SK-N-SH (cell line): ENCODE results near the gene ACAP1. TPM values are rescaled to one million over a fixed set of nuclear protein-coding genes. Genes with fewer than 3 reads are reported as not detected.

ENCODE experiments used
- CTCF ChIA-PET: fragments of 300-600, 350-600 bp; formaldehyde crosslinking; extraction: SDS; loops from one replicate; lab custom pipeline; 2021; lab: Yijun Ruan, JAX
- POLR2A ChIA-PET: fragments of 350-600 bp; sonication (Branson Sonifier 250); formaldehyde crosslinking; extraction: SDS; loops from one replicate; lab custom pipeline; 2020; ENCODE audit warnings: antibody characterized with exemption, inconsistent platforms; lab: Yijun Ruan, JAX
- DNase-seq: peaks from one replicate; pipeline ENCODE4 v3.0.0; 2012
- H2AFZ ChIP-seq: fragments of 200-600 bp; sonication (generic); 2 replicates; pipeline ENCODE4 v1.8.1; 2016; ENCODE audit warnings: antibody characterized with exemption, mild to moderate bottlenecking, low read depth
- H3F3A ChIP-seq: fragments of 200-600 bp; sonication (generic); replicated peaks from 2 replicates; pipeline ENCODE3; 2016; ENCODE audit warnings: antibody characterized with exemption, mild to moderate bottlenecking; ENCODE audit not compliant: insufficient read depth
- H3K27ac ChIP-seq, 2 experiments: fragments of 200-500 bp in 1 of 2; fragments of 200-600 bp in 1 of 2; sonication (Bioruptor generic) in 1 of 2; sonication (generic), shearing (Covaris generic) in 1 of 2; 2 replicates each; pipeline versions ENCODE4 v1.5.1 to v1.6.1; 2014 to 2016; ENCODE audit warnings: low read depth in 2 of 2, inconsistent platforms in 1 of 2, low read length in 1 of 2, mild to moderate bottlenecking in 1 of 2, mixed read lengths in 1 of 2
- H3K27me3 ChIP-seq: fragments of 200-600 bp; sonication (generic), shearing (Covaris generic); 2 replicates; pipeline ENCODE4 v1.6.1; 2016; ENCODE audit warnings: mixed run types; ENCODE audit not compliant: insufficient read depth
- H3K36me3 ChIP-seq, 2 experiments: fragments of 200-500 bp in 1 of 2; fragments of 200-600 bp in 1 of 2; sonication (Bioruptor generic) in 1 of 2; sonication (generic) in 1 of 2; replicated peaks in 1 of 2; 2 replicates each; pipeline versions ENCODE3 to v1.5.1; 2014 to 2016; ENCODE audit warnings: low read length in 1 of 2, mild to moderate bottlenecking in 1 of 2; ENCODE audit not compliant: insufficient read depth in 2 of 2, control insufficient read depth in 1 of 2
- H3K4me1 ChIP-seq, 2 experiments: fragments of 200-500 bp in 1 of 2; fragments of 200-600 bp in 1 of 2; sonication (Bioruptor generic) in 1 of 2; sonication (generic), shearing (Covaris generic) in 1 of 2; 2 replicates each; pipeline versions ENCODE4 v1.5.1 to v1.6.1; 2014 to 2016; ENCODE audit warnings: low read depth in 1 of 2, low read length in 1 of 2, mixed run types in 1 of 2; ENCODE audit not compliant: insufficient read depth in 2 of 2, control insufficient read depth in 1 of 2
- H3K4me2 ChIP-seq: fragments of 200-600 bp; sonication (generic), shearing (Covaris generic); 2 replicates; pipeline ENCODE4 v1.6.1; 2017; ENCODE audit warnings: mixed run types
- H3K4me3 ChIP-seq, 2 experiments: fragments of 200-500 bp in 1 of 2; fragments of 200-600 bp in 1 of 2; sonication (Bioruptor generic) in 1 of 2; sonication (generic), shearing (Covaris generic) in 1 of 2; 2 replicates each; pipeline versions ENCODE4 v1.5.1 to v1.8.1; 2014 to 2016; ENCODE audit warnings: low read depth in 2 of 2, inconsistent platforms in 1 of 2, low read length in 1 of 2, mild to moderate bottlenecking in 1 of 2, mixed read lengths in 1 of 2, moderate library complexity in 1 of 2
- H3K79me2 ChIP-seq: fragments of 200-600 bp; sonication (generic); 2 replicates; pipeline ENCODE4 v1.8.1; 2017; ENCODE audit warnings: mild to moderate bottlenecking; ENCODE audit not compliant: insufficient read depth
- H3K9ac ChIP-seq: fragments of 200-600 bp; sonication (generic); 2 replicates; pipeline ENCODE4 v1.6.1; 2017; ENCODE audit warnings: mixed run types
- H3K9me2 ChIP-seq: fragments of 200-600 bp; sonication (generic); 2 replicates; pipeline ENCODE4 v1.6.1; 2017; ENCODE audit warnings: mixed run types
- H3K9me3 ChIP-seq: fragments of 200-600 bp; sonication (generic); 2 replicates; pipeline ENCODE4 v1.6.1; 2017; ENCODE audit warnings: mixed run types, mild to moderate bottlenecking, moderate library complexity
- H4K20me1 ChIP-seq: fragments of 200-600 bp; sonication (generic); 2 replicates; pipeline ENCODE4 v1.6.1; 2017; ENCODE audit warnings: mild to moderate bottlenecking, mixed run types; ENCODE audit not compliant: insufficient read depth
- CHD2 ChIP-seq: fragments of 150-350 bp; IDR thresholded peaks from 2 replicates; pipeline ENCODE4 v1.6.1; 2018; ENCODE audit warnings: low read length; ENCODE audit not compliant: partially characterized antibody
- CTCF ChIP-seq: fragments of 200-600 bp; sonication (generic); IDR thresholded peaks from 2 replicates; pipeline ENCODE4 v1.6.1; 2017; ENCODE audit warnings: antibody characterized with exemption, mild to moderate bottlenecking, moderate library complexity
- ELF1 ChIP-seq: IDR thresholded peaks from 2 replicates; pipeline ENCODE4 v1.4.0; 2012
- EZH2phosphoT487 ChIP-seq: fragments of 200-600 bp; sonication (generic); IDR thresholded peaks from 2 replicates; pipeline ENCODE4 v1.6.1; 2017; ENCODE audit warnings: low read depth, mixed run types, mild to moderate bottlenecking, antibody characterized with exemption, moderate library complexity, borderline replicate concordance
- FOXJ3 ChIP-seq: sonication (generic); formaldehyde crosslinking; IDR thresholded peaks from 2 replicates; pipeline ENCODE4 v1.5.1; 2020; ENCODE audit warnings: mild to moderate bottlenecking, missing genetic modification reagents
- MAX ChIP-seq: IDR thresholded peaks from 2 replicates; pipeline ENCODE4 v1.4.0; 2012; ENCODE audit warnings: low read depth
- MEF2A ChIP-seq: IDR thresholded peaks from 2 replicates; pipeline ENCODE4 v1.4.0; 2012; ENCODE audit warnings: low read depth, borderline replicate concordance
- NRF1 ChIP-seq: IDR thresholded peaks from 2 replicates; pipeline ENCODE4 v1.6.1; 2012; ENCODE audit warnings: low read depth, mild to moderate bottlenecking, low read length
- RCOR1 ChIP-seq: fragments of 150-350 bp; IDR thresholded peaks from 2 replicates; pipeline ENCODE4 v1.6.1; 2017; ENCODE audit warnings: antibody characterized with exemption, low read length
- USF1 ChIP-seq: IDR thresholded peaks from 2 replicates; pipeline ENCODE4 v1.4.0; 2012; ENCODE audit warnings: low read depth, borderline replicate concordance
- YY1 ChIP-seq: IDR thresholded peaks from 2 replicates; pipeline ENCODE4 v1.4.0; 2012; ENCODE audit warnings: low read depth, mild to moderate bottlenecking
- WGBS: methylation state at CpG from one replicate; pipeline ENCODE4 v1.1.6; 2017; ENCODE audit warnings: low lambda C conversion rate; 5-methylcytosine and 5-hydroxymethylcytosine counted together
- polyA plus RNA-seq, 3 experiments: library from polyadenylated mRNA; depleted of rRNA; stranded (reverse); fragments of >200 nt; gene quantifications; 2 replicates each; pipeline ENCODE4 v1.2.3, GENCODE V29; 2012
- TF ChIP-seq, protein P1 (sequence below): fragments of 150-350 bp; IDR thresholded peaks from 2 replicates; pipeline ENCODE4 v1.6.1; 2017; ENCODE audit warnings: antibody characterized with exemption, low read length, low read depth, borderline replicate concordance

ACAP1 gene
- polyA plus RNA-seq, 1 of the 3 experiments (the other 2 are of a cell fraction) = 0.71 TPM

DNA sequence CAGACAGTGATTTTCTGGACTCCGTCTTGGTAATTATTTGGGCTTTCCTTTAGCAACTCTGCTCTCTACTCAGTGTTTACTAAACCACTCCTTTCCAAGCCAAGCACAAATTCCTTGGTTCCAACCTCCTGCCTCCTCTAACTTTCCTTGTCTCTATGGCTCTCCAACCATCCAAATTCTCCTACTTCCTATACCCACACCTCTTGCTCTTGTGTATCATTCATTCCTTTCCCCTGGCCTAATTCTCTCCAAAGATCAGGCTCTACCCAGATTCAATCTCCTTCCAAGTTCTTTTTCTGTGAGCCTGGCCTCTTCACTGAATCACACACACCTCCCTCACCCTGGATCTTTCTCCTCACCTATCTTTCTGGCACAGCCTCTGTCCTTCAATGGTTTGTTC lies 8.3 kb upstream of the ACAP1 start:
- Histone ChIP-seq H3K4me1 (peaks cover 3 to 13% of the 10 kb centered on the region in 2 experiments; a peak in 2 of 4 replicates), H3K36me3 (peaks cover 5 to 34% of the 10 kb centered on the region in 2 experiments), H3K4me2 (peak overlapping the region; percentile 86), H3K27ac (no peak overlapping the region), H3K9ac (peak overlapping the region; percentile 65), H3F3A (no peaks in the 10 kb centered on the region), H3K79me2 (peaks cover 17% of the 10 kb centered on the region; the same call in 1 of the 2 replicates), H3K9me3 (no peaks in the 10 kb centered on the region), H2AFZ (no peak overlapping the region), H3K4me3 (peak overlapping the region in 1 of 2 experiments; percentile 93; a peak in 3 of 4 replicates), H3K27me3 (no peaks in the 10 kb centered on the region)
- WGBS = 88% methylated on average over 1 of the region's 1 CpG
- DNase-seq = no peak
- POLR2A ChIA-PET = interaction anchor here (0.6 to 2.3 kb wide), 2 partner anchors 9 to 13 kb away, joined by 4 to 11 read pairs; partner anchors contain the start of gene GPS2
- TF ChIP-seq, protein P1, sequence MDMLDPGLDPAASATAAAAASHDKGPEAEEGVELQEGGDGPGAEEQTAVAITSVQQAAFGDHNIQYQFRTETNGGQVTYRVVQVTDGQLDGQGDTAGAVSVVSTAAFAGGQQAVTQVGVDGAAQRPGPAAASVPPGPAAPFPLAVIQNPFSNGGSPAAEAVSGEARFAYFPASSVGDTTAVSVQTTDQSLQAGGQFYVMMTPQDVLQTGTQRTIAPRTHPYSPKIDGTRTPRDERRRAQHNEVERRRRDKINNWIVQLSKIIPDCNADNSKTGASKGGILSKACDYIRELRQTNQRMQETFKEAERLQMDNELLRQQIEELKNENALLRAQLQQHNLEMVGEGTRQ = no peak
- TF ChIP-seq MAX = no peak
- TF ChIP-seq, all 33 proteins: peak for 0
- Histone ChIP-seq H4K20me1 (no peaks in the 10 kb centered on the region), H3K9me2 (no peaks in the 10 kb centered on the region)
- CTCF ChIA-PET = interaction anchor here (2.3 to 8.4 kb wide), 2 partner anchors 17 to 31 kb away, joined by 7 to 55 read pairs; no protein-coding TSS in a partner anchor

DNA sequence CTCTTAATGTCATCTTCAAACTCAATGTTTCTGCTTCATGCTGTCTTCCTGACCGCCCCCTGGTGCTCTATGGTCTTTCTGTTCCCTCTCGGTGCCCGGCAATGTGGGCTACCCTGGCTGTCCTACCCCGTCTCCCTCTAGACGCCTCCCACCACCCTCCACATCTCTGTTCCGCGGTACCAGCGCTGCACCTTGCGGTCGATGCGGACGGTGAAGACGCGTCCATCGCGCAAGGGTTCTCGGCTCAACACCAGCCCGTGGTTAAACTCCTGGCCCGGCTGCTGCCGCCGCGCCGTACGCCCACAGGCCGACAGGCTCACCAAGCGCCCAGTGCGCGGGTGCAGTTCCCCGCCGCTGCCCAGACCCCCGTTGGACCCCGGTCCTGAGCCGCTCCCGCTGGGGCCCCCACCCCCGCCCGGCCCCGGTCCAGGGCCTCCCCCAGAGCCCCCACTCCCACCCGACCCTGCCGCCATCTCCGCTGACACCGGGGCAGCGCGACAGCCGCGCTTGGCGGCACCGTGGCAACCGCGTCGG lies 7.4 kb upstream of the ACAP1 start, which contains the start of gene NEURL4:
Gene NEURL4, minus strand, starts transcription at position 496 of the 534 bp plus-strand sequence. Its CDS starts 23 bp downstream, at position 473.
- WGBS = 1% methylated on average over 28 of the region's 50 CpGs
- no peak for DNase-seq
- POLR2A ChIA-PET = interaction anchor here (0.6 to 2.3 kb wide), 10 partner anchors 8 to 112 kb away, joined by 3 to 11 read pairs (median 5); partner anchors contain the start of genes ACADVL, DLG4, DVL2 and GPS2
- H3K4me1 ChIP-seq = peaks cover 3 to 13% of the 10 kb centered on the region in 2 experiments; a peak in 2 of 4 replicates
- H3K9ac ChIP-seq = peak within 1 kb of the TSS; percentile 65
- TF ChIP-seq RCOR1 (no peak), CHD2 (no peak), USF1 (no peak), CTCF (peak; percentile 20), EZH2phosphoT487 (no peak), ELF1 (no peak), YY1 (peak; percentile 77), FOXJ3 (no peak), NRF1 (no peak), MEF2A (no peak)
- TF ChIP-seq, protein P1 = no peak
- H3F3A ChIP-seq = no peaks in the 10 kb centered on the region
- H3K27ac ChIP-seq = peak within 1 kb of the TSS; percentile 79 to 92
- H3K9me2 ChIP-seq = no peaks in the 10 kb centered on the region
- H3K4me3 ChIP-seq = peak within 1 kb of the TSS; percentile 69 to 93
- no peaks in the 10 kb centered on the region for H3K27me3 ChIP-seq
- CTCF ChIA-PET = interaction anchor here (0.8 to 2.3 kb wide), 8 partner anchors 16 to 283 kb away, joined by 3 to 7 read pairs (median 4); partner anchors contain the start of gene TMEM95
- H3K9me3 ChIP-seq = no peaks in the 10 kb centered on the region
- peak within 1 kb of the TSS; percentile 75 for H2AFZ ChIP-seq
- H3K79me2 ChIP-seq = peaks cover 17% of the 10 kb centered on the region; the same call in 1 of the 2 replicates
- peak within 1 kb of the TSS; percentile 86 for H3K4me2 ChIP-seq
- H4K20me1 ChIP-seq = no peaks in the 10 kb centered on the region
- H3K36me3 ChIP-seq = peaks cover 2 to 25% of the 10 kb centered on the region in 2 experiments
